Loucy (cell line): ENCODE data around the gene IER5.

Experiments used
- H2AFZ ChIP-seq: fragments of 200-600 bp; sonication (generic); 2 replicates; pipeline ENCODE4 v1.6.0; 2016; ENCODE audit warnings: antibody characterized with exemption, mild to moderate bottlenecking, low read length, moderate library complexity
- H3F3A ChIP-seq: fragments of 200-600 bp; 2 replicates; pipeline ENCODE4 v1.6.0; 2016; ENCODE audit warnings: antibody characterized with exemption, low read depth, mild to moderate bottlenecking
- H3K27me3 ChIP-seq: fragments of 200-600 bp; sonication (generic); 2 replicates; pipeline ENCODE4 v1.6.1; 2014; ENCODE audit warnings: low read length, mild to moderate bottlenecking; ENCODE audit not compliant: insufficient read depth, poor library complexity, severe bottlenecking
- H3K36me3 ChIP-seq: fragments of 200-600 bp; sonication (generic); 2 replicates; pipeline ENCODE4 v1.6.1; 2016; ENCODE audit warnings: low read length; ENCODE audit not compliant: insufficient read depth
- H3K4me1 ChIP-seq: fragments of 200-600 bp; sonication (generic); 2 replicates; pipeline ENCODE4 v1.5.1; 2014; ENCODE audit warnings: low read length, mild to moderate bottlenecking; ENCODE audit not compliant: insufficient read depth, poor library complexity, severe bottlenecking
- H3K4me2 ChIP-seq: fragments of 200-600 bp; sonication (generic); 2 replicates; pipeline ENCODE4 v1.6.0; 2014; ENCODE audit warnings: antibody characterized with exemption, low read length, low read depth, mild to moderate bottlenecking; ENCODE audit not compliant: poor library complexity, severe bottlenecking
- H3K4me3 ChIP-seq: fragments of 200-600 bp; sonication (generic); 2 replicates; pipeline ENCODE4 v1.5.1; 2014; ENCODE audit warnings: low read length, mild to moderate bottlenecking, mixed read lengths; ENCODE audit not compliant: poor library complexity, severe bottlenecking
- H3K79me2 ChIP-seq: fragments of 200-600 bp; sonication (generic); 2 replicates; pipeline ENCODE4 v1.6.1; 2014; ENCODE audit warnings: low read length; ENCODE audit not compliant: insufficient read depth
- H3K9ac ChIP-seq: fragments of 200-600 bp; sonication (generic); 2 replicates; pipeline ENCODE4 v1.6.0; 2014; ENCODE audit warnings: mild to moderate bottlenecking, low read depth, low read length, moderate library complexity; ENCODE audit not compliant: poor library complexity, severe bottlenecking
- H3K9me2 ChIP-seq: fragments of 200-600 bp; sonication (generic); replicated peaks from 2 replicates; pipeline ENCODE4 v1.6.1; 2016; ENCODE audit warnings: low read depth, low read length, mixed read lengths
- H3K9me3 ChIP-seq: fragments of 200-600 bp; sonication (generic); 2 replicates; pipeline ENCODE4 v1.6.1; 2014; ENCODE audit warnings: mild to moderate bottlenecking, antibody characterized with exemption, low read length, low read depth; ENCODE audit not compliant: insufficient read depth
- H4K20me1 ChIP-seq: fragments of 200-600 bp; sonication (generic); 2 replicates; pipeline ENCODE4 v1.6.0; 2014; ENCODE audit warnings: antibody characterized with exemption, low read length, mild to moderate bottlenecking; ENCODE audit not compliant: insufficient read depth, poor library complexity, severe bottlenecking
- EZH2phosphoT487 ChIP-seq: fragments of 200-600 bp; IDR thresholded peaks from 2 replicates; pipeline ENCODE4 v1.6.1; 2018; ENCODE audit warnings: antibody characterized with exemption, mild to moderate bottlenecking, moderate library complexity, borderline replicate concordance
- TF ChIP-seq, protein P1 (sequence below): fragments of 200-600 bp; sonication (generic); conservative IDR thresholded peaks from 2 replicates; pipeline ENCODE4 v1.5.1; 2014; ENCODE audit warnings: mild to moderate bottlenecking, antibody characterized with exemption, low read length

The IER5 gene

DNA sequence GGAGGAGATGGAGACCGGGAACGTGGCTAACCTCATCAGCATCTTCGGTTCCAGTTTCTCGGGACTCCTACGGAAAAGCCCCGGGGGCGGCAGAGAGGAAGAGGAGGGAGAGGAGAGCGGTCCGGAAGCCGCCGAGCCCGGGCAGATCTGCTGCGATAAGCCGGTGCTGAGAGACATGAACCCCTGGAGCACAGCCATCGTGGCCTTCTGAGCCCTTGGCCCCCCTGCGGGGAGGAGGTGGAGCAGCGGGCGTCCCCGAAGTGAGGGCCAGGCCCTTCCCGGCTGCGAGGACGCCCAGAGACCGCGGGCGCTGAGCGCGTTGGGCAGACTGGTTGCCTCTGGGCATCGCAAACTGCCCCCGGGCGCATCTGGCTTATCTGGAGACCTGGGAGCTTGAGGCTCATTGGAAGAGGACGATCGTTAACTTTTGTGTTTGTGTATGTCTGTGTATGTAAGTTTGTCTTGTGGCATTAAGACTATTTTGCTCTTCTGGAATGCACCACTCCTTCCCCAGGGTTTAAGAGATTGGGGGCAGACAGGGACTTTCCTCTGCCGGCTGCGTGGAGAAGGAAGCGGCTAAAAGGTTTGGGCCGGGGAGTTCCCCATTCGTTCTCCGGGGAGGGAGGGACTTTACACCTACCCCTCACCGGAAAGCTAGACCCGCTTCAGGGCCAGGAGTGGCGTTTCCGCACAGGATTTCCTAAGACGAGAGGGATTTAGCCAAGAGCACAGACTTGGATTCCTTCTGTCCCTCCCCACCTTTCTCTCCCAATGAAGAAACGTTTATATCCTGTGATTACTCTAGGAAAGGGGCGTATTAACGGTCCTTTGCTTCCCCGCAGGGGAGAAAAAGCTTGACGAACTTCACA is 1.4 kb downstream of the IER5 start:
- H3K36me3 ChIP-seq, result no peaks in the 10 kb centered on the region
- peak overlapping the region; percentile 81 for H3K4me3 ChIP-seq
- no peaks in the 10 kb centered on the region for H3K27me3 ChIP-seq
- peak overlapping the region; percentile 80 for H3K9ac ChIP-seq
- no peaks in the 10 kb centered on the region for H3F3A ChIP-seq
- H4K20me1 ChIP-seq, result peaks cover 49% of the 10 kb centered on the region
- TF ChIP-seq, protein P1, sequence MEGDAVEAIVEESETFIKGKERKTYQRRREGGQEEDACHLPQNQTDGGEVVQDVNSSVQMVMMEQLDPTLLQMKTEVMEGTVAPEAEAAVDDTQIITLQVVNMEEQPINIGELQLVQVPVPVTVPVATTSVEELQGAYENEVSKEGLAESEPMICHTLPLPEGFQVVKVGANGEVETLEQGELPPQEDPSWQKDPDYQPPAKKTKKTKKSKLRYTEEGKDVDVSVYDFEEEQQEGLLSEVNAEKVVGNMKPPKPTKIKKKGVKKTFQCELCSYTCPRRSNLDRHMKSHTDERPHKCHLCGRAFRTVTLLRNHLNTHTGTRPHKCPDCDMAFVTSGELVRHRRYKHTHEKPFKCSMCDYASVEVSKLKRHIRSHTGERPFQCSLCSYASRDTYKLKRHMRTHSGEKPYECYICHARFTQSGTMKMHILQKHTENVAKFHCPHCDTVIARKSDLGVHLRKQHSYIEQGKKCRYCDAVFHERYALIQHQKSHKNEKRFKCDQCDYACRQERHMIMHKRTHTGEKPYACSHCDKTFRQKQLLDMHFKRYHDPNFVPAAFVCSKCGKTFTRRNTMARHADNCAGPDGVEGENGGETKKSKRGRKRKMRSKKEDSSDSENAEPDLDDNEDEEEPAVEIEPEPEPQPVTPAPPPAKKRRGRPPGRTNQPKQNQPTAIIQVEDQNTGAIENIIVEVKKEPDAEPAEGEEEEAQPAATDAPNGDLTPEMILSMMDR, result no peak
- TF ChIP-seq EZH2phosphoT487, result no peak
- H3K4me2 ChIP-seq, result peak overlapping the region; percentile 97
- H2AFZ ChIP-seq, result no peak overlapping the region
- no peaks in the 10 kb centered on the region for H3K9me3 ChIP-seq
- H3K4me1 ChIP-seq, result peaks cover 38% of the 10 kb centered on the region
- H3K9me2 ChIP-seq, result no peaks in the 10 kb centered on the region
- H3K79me2 ChIP-seq, result peaks cover 62% of the 10 kb centered on the region

DNA sequence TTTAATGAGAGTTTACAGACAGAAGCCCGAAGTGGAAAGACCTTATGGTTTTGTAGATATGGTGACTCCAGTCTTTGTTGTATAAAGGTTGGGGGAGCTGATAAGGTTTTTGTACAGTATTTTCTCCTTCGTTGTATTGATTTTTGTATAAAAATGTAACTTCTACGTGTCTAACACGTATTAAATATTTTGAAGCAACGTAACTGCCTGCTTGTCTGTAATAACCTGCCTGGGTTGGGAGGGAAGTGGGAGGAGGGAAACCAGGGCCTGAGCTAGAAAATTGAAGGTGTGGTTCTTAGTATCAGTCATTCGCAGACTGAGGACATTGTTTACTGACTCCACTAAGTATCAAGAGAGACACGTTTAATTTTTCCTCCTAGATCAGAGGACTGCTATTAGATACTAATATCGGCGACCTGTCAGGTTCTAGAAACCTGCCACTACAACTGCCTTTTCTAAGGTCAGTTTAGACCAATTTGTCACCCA is 2.2 kb downstream of the IER5 start:
- H3K9me3 ChIP-seq, result no peaks in the 10 kb centered on the region
- peaks cover 38% of the 10 kb centered on the region for H3K4me1 ChIP-seq
- H3K36me3 ChIP-seq, result no peaks in the 10 kb centered on the region
- H3F3A ChIP-seq, result no peaks in the 10 kb centered on the region
- H3K9ac ChIP-seq, result peak overlapping the region; percentile 80
- H3K27me3 ChIP-seq, result no peaks in the 10 kb centered on the region
- peak overlapping the region; percentile 81 for H3K4me3 ChIP-seq
- no peaks in the 10 kb centered on the region for H3K9me2 ChIP-seq
- peaks cover 49% of the 10 kb centered on the region for H4K20me1 ChIP-seq
- no peak overlapping the region for H2AFZ ChIP-seq
- TF ChIP-seq EZH2phosphoT487, result no peak
- TF ChIP-seq, protein P1, result no peak
- peak overlapping the region; percentile 97 for H3K4me2 ChIP-seq
- H3K79me2 ChIP-seq, result peaks cover 67% of the 10 kb centered on the region

DNA sequence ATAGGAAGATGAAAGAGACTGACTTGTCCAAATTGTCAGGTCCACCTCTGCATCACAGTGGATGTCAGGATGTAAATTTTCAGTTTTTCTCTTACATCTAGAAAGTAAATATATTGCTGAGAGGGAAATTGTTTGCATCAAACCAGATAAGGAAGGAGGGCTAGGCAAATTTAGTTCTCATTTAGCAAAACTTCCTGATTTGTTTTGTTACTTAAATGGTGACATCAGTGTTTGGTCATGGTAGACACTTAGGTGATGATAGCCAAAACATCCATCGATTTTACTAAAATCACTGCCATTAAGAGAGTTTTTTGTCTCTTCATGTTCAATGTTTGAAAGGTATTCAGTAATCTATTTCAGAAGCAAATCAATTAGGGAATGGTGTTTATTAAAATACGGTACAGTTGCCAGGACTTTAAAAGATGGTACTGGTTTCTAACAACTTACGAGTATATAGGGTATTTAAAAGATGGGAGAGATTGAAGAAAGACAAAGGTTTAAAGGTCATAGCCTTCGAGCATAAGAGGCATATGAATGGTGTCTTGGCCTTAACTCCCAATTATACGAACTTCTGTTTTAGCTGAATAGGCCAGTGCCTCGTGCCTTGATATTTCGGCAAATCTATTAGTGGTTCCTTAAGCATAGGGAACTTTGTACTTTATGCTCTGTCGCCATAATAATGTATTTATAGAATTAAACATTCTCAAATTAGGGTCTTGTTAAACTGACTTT is 3.0 kb downstream of the IER5 start:
- Histone ChIP-seq H3F3A (no peaks in the 10 kb centered on the region), H3K4me1 (peaks cover 38% of the 10 kb centered on the region), H3K4me3 (peak overlapping the region; percentile 81), H4K20me1 (peaks cover 49% of the 10 kb centered on the region), H3K9me2 (no peaks in the 10 kb centered on the region), H3K9ac (peak overlapping the region; percentile 80), H3K4me2 (peak overlapping the region; percentile 97), H3K36me3 (no peaks in the 10 kb centered on the region), H3K79me2 (peaks cover 67% of the 10 kb centered on the region), H2AFZ (no peak overlapping the region), H3K9me3 (no peaks in the 10 kb centered on the region), H3K27me3 (no peaks in the 10 kb centered on the region)
- TF ChIP-seq, protein P1, result no peak
- no peak for TF ChIP-seq EZH2phosphoT487
